Fibroblast of lung (primary cell): ENCODE data around the gene SPI1.

Source experiments
- CTCF ChIP-seq, 2 donors: IDR thresholded peaks in 1 of 2; conservative IDR thresholded peaks in 1 of 2; 1 replicate in 1 of 2; 2 replicates in 1 of 2; pipeline ENCODE4 v1.5.1; 2011 to 2012; ENCODE audit warnings: low read length in 2 of 2, control low read depth in 1 of 2, inconsistent platforms in 1 of 2, low read depth in 1 of 2, mild to moderate bottlenecking in 1 of 2
- EZH2 ChIP-seq: IDR thresholded peaks from 2 replicates; pipeline ENCODE4 v1.5.1; 2012; ENCODE audit warnings: low read length, control low read depth, mild to moderate bottlenecking; ENCODE audit errors: missing control alignments

GRCh38 chr11:47324520-47324919 lies 53.8 kb downstream of the SPI1 start:
- TF ChIP-seq CTCF (conservative IDR thresholded peaks at IDR 0.05 in 1 of 2, IDR thresholded peaks at IDR 0.05 in 1 of 2; ENCODE audit: low read depth in 1 of 2, low read length in 2 of 2) (no peak), EZH2 (no peak)
